LNCAP (cell line): Measurements from ENCODE around the gene SLIT1.

Experiments used
- TF ChIP-seq, protein P1 (sequence below): fragments of 450-650 bp; IDR thresholded peaks from 2 replicates; pipeline ENCODE4 v1.5.1; 2017; ENCODE audit warnings: mild to moderate bottlenecking

The SLIT1 gene

DNA sequence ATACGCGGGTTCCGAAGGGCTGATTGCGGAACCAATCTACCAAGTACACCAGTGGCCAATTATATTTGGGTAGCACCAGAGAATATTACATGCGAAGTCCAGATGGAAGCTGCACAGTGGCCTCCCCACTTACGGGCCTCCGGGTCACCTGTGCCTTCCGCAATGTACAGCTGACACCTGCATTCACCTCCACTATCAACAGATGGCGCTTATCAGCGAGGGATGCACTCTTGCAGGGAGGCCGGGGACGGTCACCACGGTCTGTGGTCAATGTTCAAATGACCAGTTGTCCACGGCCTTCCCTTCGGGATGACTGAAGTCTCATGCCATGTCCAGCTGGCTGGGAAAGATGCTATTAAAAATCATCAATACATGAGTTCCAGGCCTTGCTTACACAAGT lies 47.6 kb downstream of the SLIT1 start:
- TF ChIP-seq, protein P1, sequence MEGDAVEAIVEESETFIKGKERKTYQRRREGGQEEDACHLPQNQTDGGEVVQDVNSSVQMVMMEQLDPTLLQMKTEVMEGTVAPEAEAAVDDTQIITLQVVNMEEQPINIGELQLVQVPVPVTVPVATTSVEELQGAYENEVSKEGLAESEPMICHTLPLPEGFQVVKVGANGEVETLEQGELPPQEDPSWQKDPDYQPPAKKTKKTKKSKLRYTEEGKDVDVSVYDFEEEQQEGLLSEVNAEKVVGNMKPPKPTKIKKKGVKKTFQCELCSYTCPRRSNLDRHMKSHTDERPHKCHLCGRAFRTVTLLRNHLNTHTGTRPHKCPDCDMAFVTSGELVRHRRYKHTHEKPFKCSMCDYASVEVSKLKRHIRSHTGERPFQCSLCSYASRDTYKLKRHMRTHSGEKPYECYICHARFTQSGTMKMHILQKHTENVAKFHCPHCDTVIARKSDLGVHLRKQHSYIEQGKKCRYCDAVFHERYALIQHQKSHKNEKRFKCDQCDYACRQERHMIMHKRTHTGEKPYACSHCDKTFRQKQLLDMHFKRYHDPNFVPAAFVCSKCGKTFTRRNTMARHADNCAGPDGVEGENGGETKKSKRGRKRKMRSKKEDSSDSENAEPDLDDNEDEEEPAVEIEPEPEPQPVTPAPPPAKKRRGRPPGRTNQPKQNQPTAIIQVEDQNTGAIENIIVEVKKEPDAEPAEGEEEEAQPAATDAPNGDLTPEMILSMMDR = peak; percentile 57

DNA sequence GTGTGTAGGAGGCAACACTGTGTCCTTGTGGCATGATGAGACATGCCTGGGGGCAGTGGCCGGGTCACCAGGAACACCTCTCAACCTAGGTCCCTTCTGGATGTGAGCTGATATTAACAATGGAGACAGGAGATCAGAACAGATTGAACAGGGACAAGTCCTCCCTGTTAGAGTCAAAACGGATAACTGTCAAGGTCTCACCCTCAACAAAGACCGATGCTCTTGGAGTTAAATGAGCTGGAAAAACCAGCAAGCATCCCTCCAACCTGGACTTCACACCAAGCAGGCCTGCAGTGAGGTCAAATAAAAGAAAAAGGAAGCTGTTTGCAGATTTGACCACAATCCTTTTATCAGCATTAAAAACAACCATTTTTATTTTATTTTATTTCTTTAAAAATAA lies 49.0 kb downstream of the SLIT1 start:
- TF ChIP-seq, protein P1 = no peak

DNA sequence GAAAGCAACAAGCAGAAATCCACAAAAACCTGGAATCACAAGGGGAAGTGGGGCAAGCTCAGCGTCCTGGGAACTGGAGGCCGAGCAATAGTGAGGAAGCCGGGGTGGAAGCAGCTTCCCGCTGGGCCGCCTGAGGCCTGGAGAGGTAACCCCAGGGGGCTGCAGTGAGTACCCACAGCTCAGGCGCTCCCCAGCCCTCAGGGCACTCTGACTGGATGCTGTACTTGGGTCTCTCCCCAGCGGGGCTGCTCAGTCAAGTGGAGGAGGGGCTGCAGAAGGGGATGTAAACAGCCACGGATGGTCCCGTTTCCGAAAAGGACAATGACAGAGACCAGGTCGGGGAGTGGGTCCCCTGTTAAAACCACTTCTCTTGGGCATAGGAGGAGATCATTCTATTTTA lies 50.3 kb downstream of the SLIT1 start:
- TF ChIP-seq, protein P1 = no peak

DNA sequence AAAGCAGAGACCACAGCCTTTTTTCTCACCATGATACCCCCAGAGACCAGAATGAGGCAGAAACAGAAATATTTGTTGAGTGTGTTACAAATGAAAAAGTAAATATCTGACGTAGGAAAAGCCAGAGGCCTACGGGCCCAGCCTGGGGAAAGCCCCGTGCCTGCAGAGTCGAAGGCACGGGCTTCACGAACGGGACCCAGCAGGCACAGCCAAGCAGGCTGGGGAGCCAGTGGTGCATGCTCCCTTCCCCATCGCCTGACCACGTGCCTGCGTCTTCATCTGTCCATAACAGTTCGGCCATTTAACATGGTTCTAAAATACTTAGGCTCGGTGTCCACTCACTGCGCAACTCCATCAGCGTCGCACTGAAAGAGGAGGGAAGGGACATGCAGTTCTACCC lies 50.8 kb downstream of the SLIT1 start:
- TF ChIP-seq, protein P1 = no peak

DNA sequence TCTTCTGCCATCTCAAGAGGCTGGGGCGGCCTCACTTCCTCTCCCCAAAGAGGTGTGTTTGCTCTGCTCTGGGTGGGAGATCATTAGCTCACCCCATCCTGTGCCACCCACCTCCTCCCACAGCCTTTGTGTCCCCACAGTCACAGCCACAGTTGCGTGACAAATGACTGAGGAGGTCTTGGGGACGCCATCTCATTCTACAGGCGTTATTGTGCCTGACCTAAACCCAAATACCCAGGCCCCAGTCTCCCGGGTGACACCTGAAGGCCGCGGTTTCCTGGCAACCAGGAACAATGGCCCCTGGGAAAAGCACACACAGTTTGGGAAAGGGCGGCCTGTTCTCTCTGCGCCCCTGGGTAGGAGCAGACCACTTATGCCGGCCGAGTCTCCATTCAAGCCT lies 51.6 kb downstream of the SLIT1 start:
- TF ChIP-seq, protein P1 = no peak

DNA sequence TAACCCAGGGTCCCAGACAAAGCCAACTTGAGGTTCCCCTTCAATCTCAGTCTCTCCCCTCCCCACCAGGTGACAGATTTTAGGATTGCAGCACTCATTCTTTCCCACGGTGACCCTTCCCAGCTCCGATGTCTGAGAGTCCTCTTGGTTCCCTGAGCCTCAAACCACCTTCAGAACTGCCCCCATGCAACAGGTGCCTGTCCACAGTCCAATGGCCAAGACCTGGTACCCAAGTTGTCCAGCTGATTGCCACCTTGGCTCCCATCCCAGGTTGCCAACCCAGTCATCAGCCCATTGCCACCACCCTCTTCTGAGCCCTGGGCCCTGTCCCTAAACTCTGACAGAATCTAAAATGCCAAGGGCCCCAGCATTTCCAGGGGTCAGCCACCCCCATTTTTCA lies 53.5 kb downstream of the SLIT1 start:
- TF ChIP-seq, protein P1 = no peak

DNA sequence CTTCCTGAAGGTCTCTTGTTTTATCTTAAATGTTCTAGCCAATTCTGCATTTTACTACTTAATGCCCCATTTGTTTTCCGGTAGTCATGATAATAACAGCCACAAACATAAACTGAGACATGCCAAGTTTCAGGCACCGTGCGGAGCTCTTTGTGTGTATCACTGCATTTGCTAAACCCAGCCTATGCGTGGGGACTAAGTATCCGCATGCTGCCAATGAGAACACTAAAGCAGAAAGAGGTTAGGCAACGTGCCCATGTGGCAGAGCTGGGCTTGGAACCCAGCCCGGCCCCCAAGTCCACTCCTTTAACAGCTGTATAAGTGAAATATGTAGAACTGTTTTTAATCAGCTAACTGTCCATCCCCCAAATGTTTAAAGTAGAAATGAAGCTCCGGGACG lies 54.1 kb downstream of the SLIT1 start:
- TF ChIP-seq, protein P1 = no peak

DNA sequence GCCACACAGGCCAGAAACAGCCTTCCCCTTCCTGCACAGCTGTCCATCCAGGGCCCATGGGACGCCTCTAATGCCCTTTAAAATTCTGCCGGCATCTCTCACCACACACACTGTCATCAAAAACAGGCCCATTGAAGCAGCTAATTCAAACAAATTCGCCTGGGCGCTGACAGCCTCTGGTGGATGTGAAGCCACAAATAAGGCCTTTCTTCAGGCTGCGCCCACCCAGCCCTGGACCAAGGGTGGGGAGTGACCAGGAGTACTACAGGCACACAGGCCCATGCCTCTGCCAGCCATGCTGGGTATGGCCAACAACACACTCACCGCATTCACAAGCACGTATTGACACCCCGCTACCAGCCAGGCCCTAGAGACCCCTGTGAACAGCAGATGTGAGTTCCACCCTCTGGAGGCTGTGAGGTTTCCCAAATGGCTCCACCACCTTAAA lies 54.6 kb downstream of the SLIT1 start:
- TF ChIP-seq, protein P1 = no peak
